HCT116 (cell line): Measurements from ENCODE around the gene PRR15L. TPM values are rescaled to one million over a fixed set of nuclear protein-coding genes. Genes with fewer than 3 reads are reported as not detected.

Experiments used
- ATAC-seq: fragments of 200-7000 bp; cut with Tn5 transposase; 2 replicates; pipeline ENCODE4 v1.9.1; 2020; ENCODE audit warnings: mild to moderate bottlenecking, moderate library complexity
- BruUV-seq: library from RNA; stranded (reverse); fragments of 400-500 nt; replicated peaks from 2 replicates; lab custom pipeline; 2021; lab: Mats Ljungman, UMichigan
- CTCF ChIA-PET: fragments of 300-600 bp; sonication (Branson Sonifier 250); formaldehyde crosslinking; loops from one replicate; lab custom pipeline; 2021; ENCODE audit warnings: antibody characterized with exemption; lab: Charles Lee
- POLR2A ChIA-PET: fragments of 300-600, 350-600 bp; sonication (Branson Sonifier 250); formaldehyde crosslinking; loops from one replicate; lab custom pipeline; 2021; ENCODE audit warnings: antibody characterized with exemption; lab: Charles Lee
- RAD21 ChIA-PET, 2 experiments: fragments of 300-600 bp; sonication (Branson Sonifier 250); formaldehyde crosslinking; loops; one replicate each; lab custom pipeline; 2023; ENCODE audit warnings: low total read pairs in 2 of 2; ENCODE audit not compliant: uncharacterized antibody in 2 of 2, unreplicated experiment in 2 of 2, low non-redundant PET in 1 of 2; lab: Charles Lee
- DNase-seq: peaks from one replicate; pipeline ENCODE4 v3.0.0-alpha.2; 2010; ENCODE audit warnings: low read depth, low spot score
- H2AFZ ChIP-seq: fragments of 200-600 bp; shearing (Covaris generic), sonication (generic); 2 replicates; pipeline ENCODE4 v1.6.1; 2017; ENCODE audit warnings: low read depth, mixed run types, mixed read lengths, antibody characterized with exemption, low read length; ENCODE audit not compliant: poor library complexity, severe bottlenecking
- H3K27ac ChIP-seq: 2 replicates; pipeline ENCODE4 v1.5.1; 2012; ENCODE audit warnings: low read depth, low read length
- H3K27me3 ChIP-seq: fragments of 200-600 bp; sonication (generic); 2 replicates; pipeline ENCODE4 v1.6.1; 2016; ENCODE audit warnings: mixed run types, low read length, mixed read lengths; ENCODE audit not compliant: insufficient read depth
- H3K36me3 ChIP-seq, 2 experiments: fragments of 200-500 bp in 1 of 2; fragments of 200-600 bp in 1 of 2; sonication (Bioruptor generic) in 1 of 2; sonication (generic) in 1 of 2; 2 replicates each; pipeline versions ENCODE4 v1.5.1 to v1.6.1; 2014 to 2016; ENCODE audit warnings: low read length in 2 of 2, inconsistent platforms in 1 of 2, mixed read lengths in 1 of 2, mixed run types in 1 of 2; ENCODE audit not compliant: insufficient read depth in 2 of 2, control insufficient read depth in 1 of 2
- H3K4me1 ChIP-seq, 2 experiments: fragments of 200-600 bp in 1 of 2; sonication (generic) in 1 of 2; 2 replicates each; pipeline versions ENCODE4 v1.5.1 to v1.6.1; 2012 to 2017; ENCODE audit warnings: low read length in 2 of 2, inconsistent platforms in 1 of 2, mild to moderate bottlenecking in 1 of 2, mixed read lengths in 1 of 2, mixed run types in 1 of 2, moderate library complexity in 1 of 2; ENCODE audit not compliant: insufficient read depth in 2 of 2, control insufficient read depth in 1 of 2
- H3K4me2 ChIP-seq: fragments of 200-600 bp; sonication (generic); 2 replicates; pipeline ENCODE4 v1.6.1; 2017; ENCODE audit warnings: mixed run types, low read length, mixed read lengths
- H3K4me3 ChIP-seq, 2 experiments: fragments of 200-600 bp in 1 of 2; sonication (generic) in 1 of 2; replicated peaks in 1 of 2; 2 replicates each; pipeline ENCODE4 v1.5.1; 2011 to 2016; ENCODE audit warnings: low read length in 2 of 2, control low read depth in 1 of 2, low read depth in 1 of 2, mild to moderate bottlenecking in 1 of 2, mixed read lengths in 1 of 2, mixed run types in 1 of 2
- H3K79me2 ChIP-seq: fragments of 200-600 bp; sonication (generic); 2 replicates; pipeline ENCODE4 v1.6.1; 2017; ENCODE audit warnings: mild to moderate bottlenecking, mixed run types, low read length, moderate library complexity, mixed read lengths; ENCODE audit not compliant: insufficient read depth
- H3K9ac ChIP-seq: fragments of 200-600 bp; sonication (generic); 2 replicates; pipeline ENCODE4 v1.6.1; 2016; ENCODE audit warnings: low read length, mixed read lengths
- H3K9me2 ChIP-seq: fragments of 200-600 bp; sonication (generic), shearing (Covaris generic); 2 replicates; pipeline ENCODE4 v1.6.1; 2017; ENCODE audit warnings: mixed run types, mild to moderate bottlenecking, moderate library complexity; ENCODE audit not compliant: insufficient read depth
- H3K9me3 ChIP-seq, 2 experiments: fragments of 200-500 bp in 1 of 2; fragments of 200-600 bp in 1 of 2; sonication (Bioruptor generic) in 1 of 2; sonication (generic) in 1 of 2; 2 replicates each; pipeline ENCODE4 v1.6.1; 2014 to 2017; ENCODE audit warnings: low read length in 2 of 2, mixed read lengths in 2 of 2, inconsistent platforms in 1 of 2, low read depth in 1 of 2, mild to moderate bottlenecking in 1 of 2, mixed run types in 1 of 2, moderate library complexity in 1 of 2; ENCODE audit not compliant: control insufficient read depth in 1 of 2, insufficient read depth in 1 of 2
- H4K20me1 ChIP-seq: fragments of 200-600 bp; sonication (generic), shearing (Covaris generic); 2 replicates; pipeline ENCODE4 v1.6.1; 2017; ENCODE audit warnings: mixed run types, mild to moderate bottlenecking, moderate library complexity; ENCODE audit not compliant: insufficient read depth
- CBX3 ChIP-seq: IDR thresholded peaks from 2 replicates; pipeline ENCODE4 v1.6.1; 2012; ENCODE audit warnings: low read depth
- CEBPB ChIP-seq: IDR thresholded peaks from 2 replicates; pipeline ENCODE4 v1.6.1; 2012; ENCODE audit warnings: low read depth
- EGR1 ChIP-seq: IDR thresholded peaks from 2 replicates; pipeline ENCODE4 v1.6.1; 2012; ENCODE audit warnings: low read depth
- ELF1 ChIP-seq: IDR thresholded peaks from 2 replicates; pipeline ENCODE4 v1.6.1; 2012; ENCODE audit warnings: low read depth, borderline replicate concordance
- EZH2 ChIP-seq: fragments of 200-600 bp; sonication (generic); IDR thresholded peaks from 2 replicates; pipeline ENCODE4 v1.6.1; 2017; ENCODE audit warnings: antibody characterized with exemption, mixed run types
- EZH2phosphoT487 ChIP-seq: fragments of 200-600 bp; IDR thresholded peaks from 2 replicates; pipeline ENCODE4 v1.6.1; 2018; ENCODE audit warnings: antibody characterized with exemption, borderline replicate concordance
- JUND ChIP-seq: IDR thresholded peaks from 2 replicates; pipeline ENCODE4 v1.6.1; 2012
- POLR2A ChIP-seq: IDR thresholded peaks from 2 replicates; pipeline ENCODE4 v1.7.0; 2011; ENCODE audit warnings: borderline replicate concordance; ENCODE audit not compliant: insufficient read depth, insufficient read length; ENCODE audit errors: extremely low read depth
- POLR2AphosphoS5 ChIP-seq: IDR thresholded peaks from 2 replicates; pipeline ENCODE4 v1.6.1; 2011; ENCODE audit warnings: mild to moderate bottlenecking, low read depth, low read length, moderate library complexity
- RAD21 ChIP-seq: IDR thresholded peaks from 2 replicates; pipeline ENCODE4 v1.6.1; 2012; ENCODE audit warnings: low read depth, mild to moderate bottlenecking
- SIN3A ChIP-seq: IDR thresholded peaks from 2 replicates; pipeline ENCODE4 v1.6.1; 2012; ENCODE audit warnings: low read depth
- SRF ChIP-seq: IDR thresholded peaks from 2 replicates; pipeline ENCODE4 v1.6.1; 2012; ENCODE audit warnings: low read depth
- TCF7L2 ChIP-seq: IDR thresholded peaks from 2 replicates; pipeline ENCODE4 v1.7.0; 2011; ENCODE audit warnings: borderline replicate concordance, inconsistent platforms; ENCODE audit not compliant: insufficient read depth, insufficient read length; ENCODE audit errors: extremely low read depth
- intact Hi-C: fragments of 100-400 bp; cut with micrococcal nuclease; formaldehyde crosslinking; loops from 2 replicates; pipeline ENCODE4 v1.10.0; 2022
- total RNA-seq: library from RNA; stranded (reverse); gene quantifications from one replicate; pipeline ENCODE4 v1.2.1, GENCODE V29; 2021; ENCODE audit not compliant: unreplicated experiment
- TF ChIP-seq, protein P1 (sequence below), 3 experiments: fragments of 200-600 bp in 1 of 3; sonication (generic) in 1 of 3; IDR thresholded peaks in 2 of 3; conservative IDR thresholded peaks in 1 of 3; 2 replicates each; pipeline ENCODE4 v1.5.1; 2012 to 2017; ENCODE audit warnings: low read depth in 2 of 3, low read length in 2 of 3, antibody characterized with exemption in 1 of 3, borderline replicate concordance in 1 of 3, control low read depth in 1 of 3, mild to moderate bottlenecking in 1 of 3, mixed read lengths in 1 of 3, mixed run types in 1 of 3, moderate library complexity in 1 of 3; ENCODE audit not compliant: insufficient read depth in 1 of 3
- TF ChIP-seq, protein P2 (sequence below): IDR thresholded peaks from 2 replicates; pipeline ENCODE4 v1.6.1; 2012

PRR15L gene
- total RNA-seq, 1 experiment from 2014 or later: 0.34 TPM

DNA sequence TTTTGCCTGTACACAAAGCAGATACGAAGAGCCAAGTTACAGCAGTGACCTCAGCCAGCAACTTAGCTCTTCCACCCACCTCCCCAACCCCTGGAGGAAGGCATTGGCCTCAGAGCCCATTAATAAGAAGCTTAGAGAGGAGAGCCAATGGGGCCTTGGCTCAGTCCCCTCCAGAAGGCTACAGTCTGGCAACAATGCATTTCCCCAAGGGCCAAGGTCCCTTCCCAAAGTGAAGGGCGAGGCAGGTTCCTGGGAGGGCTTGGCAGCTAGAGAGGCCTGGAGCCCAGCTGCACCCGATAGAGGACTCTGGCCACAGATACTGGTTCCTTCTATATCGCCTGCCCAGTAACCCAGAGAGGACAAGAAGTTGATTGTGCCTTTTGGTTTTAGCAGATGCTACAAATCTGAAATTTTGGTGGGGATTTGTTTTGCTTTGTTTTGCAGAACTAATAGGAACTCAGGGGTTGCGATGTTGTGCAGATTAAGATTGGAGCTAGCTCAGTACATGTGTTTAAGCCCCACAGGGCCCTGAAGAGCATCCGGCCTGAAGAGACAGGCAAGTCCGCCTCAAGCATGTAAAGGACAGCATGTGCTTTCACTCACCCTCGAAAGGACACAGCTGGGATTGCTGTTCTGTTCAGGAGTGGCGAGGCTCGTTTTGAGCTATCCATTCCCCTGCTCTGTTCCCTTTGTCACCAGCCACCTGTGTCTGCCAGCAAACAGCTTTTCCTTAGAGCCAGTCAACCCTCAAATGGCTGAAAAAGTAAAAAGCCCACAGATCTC lies 28.3 kb downstream of the PRR15L start:
- no TSS peak for BruUV-seq
- no peaks in the 10 kb centered on the region for H4K20me1 ChIP-seq
- DNase-seq: no peak
- no peak for ATAC-seq
- POLR2A ChIA-PET: interaction anchor here (1.1 kb wide), 1 partner anchor 34 kb away, joined by 6 read pairs; the partner anchor contains the start of gene SP2
- intact Hi-C loops: no loop called here
- H2AFZ ChIP-seq: no peak overlapping the region
- H3K27ac ChIP-seq: no peak overlapping the region
- peaks cover 12 to 24% of the 10 kb centered on the region in 2 experiments for H3K4me1 ChIP-seq
- TF ChIP-seq SIN3A: no peak
- TF ChIP-seq, protein P1, sequence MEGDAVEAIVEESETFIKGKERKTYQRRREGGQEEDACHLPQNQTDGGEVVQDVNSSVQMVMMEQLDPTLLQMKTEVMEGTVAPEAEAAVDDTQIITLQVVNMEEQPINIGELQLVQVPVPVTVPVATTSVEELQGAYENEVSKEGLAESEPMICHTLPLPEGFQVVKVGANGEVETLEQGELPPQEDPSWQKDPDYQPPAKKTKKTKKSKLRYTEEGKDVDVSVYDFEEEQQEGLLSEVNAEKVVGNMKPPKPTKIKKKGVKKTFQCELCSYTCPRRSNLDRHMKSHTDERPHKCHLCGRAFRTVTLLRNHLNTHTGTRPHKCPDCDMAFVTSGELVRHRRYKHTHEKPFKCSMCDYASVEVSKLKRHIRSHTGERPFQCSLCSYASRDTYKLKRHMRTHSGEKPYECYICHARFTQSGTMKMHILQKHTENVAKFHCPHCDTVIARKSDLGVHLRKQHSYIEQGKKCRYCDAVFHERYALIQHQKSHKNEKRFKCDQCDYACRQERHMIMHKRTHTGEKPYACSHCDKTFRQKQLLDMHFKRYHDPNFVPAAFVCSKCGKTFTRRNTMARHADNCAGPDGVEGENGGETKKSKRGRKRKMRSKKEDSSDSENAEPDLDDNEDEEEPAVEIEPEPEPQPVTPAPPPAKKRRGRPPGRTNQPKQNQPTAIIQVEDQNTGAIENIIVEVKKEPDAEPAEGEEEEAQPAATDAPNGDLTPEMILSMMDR (IDR thresholded peaks at IDR 0.05 in 2 of 3, conservative IDR thresholded peaks at IDR 0.05 in 1 of 3; ENCODE audit: borderline replicate concordance in 1 of 3, insufficient read depth in 1 of 3, low read depth in 2 of 3, low read length in 2 of 3): no peak
- no peak for TF ChIP-seq SRF
- TF ChIP-seq JUND: no peak
- TF ChIP-seq, protein P2, sequence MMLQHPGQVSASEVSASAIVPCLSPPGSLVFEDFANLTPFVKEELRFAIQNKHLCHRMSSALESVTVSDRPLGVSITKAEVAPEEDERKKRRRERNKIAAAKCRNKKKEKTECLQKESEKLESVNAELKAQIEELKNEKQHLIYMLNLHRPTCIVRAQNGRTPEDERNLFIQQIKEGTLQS: no peak
- TF ChIP-seq POLR2AphosphoS5: no peak
- TF ChIP-seq EZH2phosphoT487: no peak
- TF ChIP-seq POLR2A: no peak
- no peak for TF ChIP-seq TCF7L2
- TF ChIP-seq EZH2: no peak
- TF ChIP-seq CBX3: no peak
- TF ChIP-seq CEBPB: no peak
- TF ChIP-seq RAD21: no peak
- no peak for TF ChIP-seq ELF1
- no peak for TF ChIP-seq EGR1
- H3K4me2 ChIP-seq: no peak overlapping the region
- no peak overlapping the region for H3K9ac ChIP-seq
- peaks cover 0 to 7% of the 10 kb centered on the region in 2 experiments; a peak in 2 of 4 replicates for H3K36me3 ChIP-seq
- H3K9me3 ChIP-seq: no peaks in the 10 kb centered on the region
- RAD21 ChIA-PET: no interaction called here
- no peaks in the 10 kb centered on the region for H3K27me3 ChIP-seq
- H3K9me2 ChIP-seq: no peaks in the 10 kb centered on the region
- CTCF ChIA-PET: interaction anchor here (1.2 to 3.8 kb wide), 2 partner anchors 17 to 41 kb away, joined by 3 to 15 read pairs; partner anchors contain the start of gene CDK5RAP3
- no peaks in the 10 kb centered on the region for H3K79me2 ChIP-seq
- H3K4me3 ChIP-seq: no peak overlapping the region
